ENCODE measurements around the gene TLE2. TPM values are rescaled to one million over a fixed set of nuclear protein-coding genes. Genes with fewer than 3 reads are reported as not detected.
A peak's percentile ranks its signal among the peaks of the same experiment; 100 is the strongest.
"Not testable (repeated sequence)": the region's sequence is repeated elsewhere in the genome, so short reads cannot be mapped to it uniquely, and the experiment has no call there.

TLE2 gene
- total RNA-seq, 4 donors from 2014 or later, result 81.3 to 114 (median 90.3) TPM

- Histone ChIP-seq H3K9me3 (no peaks in the 10 kb centered on the region), H3K4me1 (no peaks in the 10 kb centered on the region), H3K4me3 (replicated peaks in 1 of 3) (no peak overlapping the region), H3K27ac (no peak overlapping the region), H3K36me3 (peaks cover 37 to 48% of the 10 kb centered on the region in 2 donors), H3K27me3 (no peaks in the 10 kb centered on the region)
- 98 to 100% methylated on average over 8 of the region's 8 CpGs for WGBS, 2 donors
- intact Hi-C loops (cut with DNase I), result no loop called here
- no peak for DNase-seq
- TF ChIP-seq CTCF (IDR thresholded peaks at IDR 0.05), result no peak
- TF ChIP-seq POLR2A (IDR thresholded peaks at IDR 0.05), result no peak
Observed at GRCh38 chr19:3014135-3014534, 14.9 kb downstream of the TLE2 start.

DNA sequence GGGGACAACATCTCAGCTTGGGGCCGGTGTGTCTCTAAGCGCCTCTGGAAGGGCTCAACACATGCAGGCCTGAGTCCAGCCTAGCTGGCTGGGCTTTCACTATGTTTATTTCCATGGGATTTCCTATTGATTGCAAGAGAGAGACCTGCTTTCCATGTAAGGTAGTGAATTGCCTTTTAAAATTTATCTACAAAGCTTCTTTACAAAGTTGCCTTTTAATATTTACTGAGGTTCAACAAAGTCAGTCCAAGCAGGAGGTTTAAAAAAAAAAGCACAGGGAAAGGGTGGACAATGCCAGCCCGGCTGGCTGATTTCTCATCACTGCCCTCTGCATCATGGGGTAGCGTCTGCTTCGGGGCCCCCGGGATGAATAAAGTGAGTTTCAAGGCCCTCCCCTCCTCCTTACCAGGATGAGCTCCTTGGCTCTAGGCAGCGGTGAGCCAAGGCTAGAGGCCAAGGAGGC lies 15.8 kb downstream of the TLE2 start:
- Histone ChIP-seq H3K36me3 (peaks cover 41 to 48% of the 10 kb centered on the region in 2 donors), H3K4me1 (peaks cover 0 to 4% of the 10 kb centered on the region in 2 donors), H3K9me3 (no peaks in the 10 kb centered on the region), H3K27me3 (no peaks in the 10 kb centered on the region), H3K27ac (no peak overlapping the region), H3K4me3 (replicated peaks in 1 of 3) (no peak overlapping the region)
- no peak for DNase-seq
- TF ChIP-seq CTCF (IDR thresholded peaks at IDR 0.05) (no peak), POLR2A (IDR thresholded peaks at IDR 0.05) (no peak)
- 91% methylated on average over 7 of the region's 7 CpGs for WGBS, 2 donors
- intact Hi-C loops (cut with DNase I), result no loop called here

GRCh38 chr19:3012621-3013262 lies 16.3 kb downstream of the TLE2 start:
- intact Hi-C loops (cut with DNase I), result no loop called here
- WGBS, 2 donors, result 79 to 81% methylated on average over 15 to 16 of the region's 16 CpGs
- no peaks in the 10 kb centered on the region for H3K27me3 ChIP-seq
- H3K9me3 ChIP-seq, result no peaks in the 10 kb centered on the region
- H3K4me3 ChIP-seq (replicated peaks in 1 of 3), result no peak overlapping the region
- DNase-seq, result no peak
- H3K4me1 ChIP-seq, result peaks cover 0 to 7% of the 10 kb centered on the region in 2 donors
- TF ChIP-seq POLR2A (IDR thresholded peaks at IDR 0.05), result no peak
- H3K27ac ChIP-seq, result no peak overlapping the region
- H3K36me3 ChIP-seq, result peaks cover 42 to 50% of the 10 kb centered on the region in 2 donors

DNA sequence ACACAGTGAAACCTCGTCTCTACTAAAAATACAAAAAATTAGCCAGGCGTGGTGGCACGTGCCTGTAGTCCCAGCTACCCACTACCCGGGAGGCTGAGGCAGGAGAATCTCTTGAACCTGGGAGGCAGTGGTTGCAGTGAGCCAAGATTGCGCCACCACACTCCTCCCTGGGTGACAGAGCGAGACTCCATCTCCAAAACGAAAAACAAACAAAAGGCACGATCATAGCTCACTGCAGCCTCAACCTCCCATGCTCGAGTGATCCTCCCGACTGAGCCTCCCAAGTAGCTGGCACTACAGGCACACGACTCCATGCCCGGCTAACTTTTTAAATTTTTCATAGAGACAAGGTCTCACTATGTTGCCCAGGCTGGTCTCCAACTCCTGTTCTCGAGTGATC lies 17.0 kb downstream of the TLE2 start:
- H3K27ac ChIP-seq; intact Hi-C loops (cut with DNase I); H3K4me3 ChIP-seq (replicated peaks in 1 of 3); H3K27me3 ChIP-seq; H3K4me1 ChIP-seq; DNase-seq; H3K9me3 ChIP-seq: not testable (repeated sequence)
- WGBS, 2 donors, result 85 to 87% methylated on average over 13 of the region's 13 CpGs
- H3K36me3 ChIP-seq, result peaks cover 49 to 57% of the 10 kb centered on the region in 2 donors

DNA sequence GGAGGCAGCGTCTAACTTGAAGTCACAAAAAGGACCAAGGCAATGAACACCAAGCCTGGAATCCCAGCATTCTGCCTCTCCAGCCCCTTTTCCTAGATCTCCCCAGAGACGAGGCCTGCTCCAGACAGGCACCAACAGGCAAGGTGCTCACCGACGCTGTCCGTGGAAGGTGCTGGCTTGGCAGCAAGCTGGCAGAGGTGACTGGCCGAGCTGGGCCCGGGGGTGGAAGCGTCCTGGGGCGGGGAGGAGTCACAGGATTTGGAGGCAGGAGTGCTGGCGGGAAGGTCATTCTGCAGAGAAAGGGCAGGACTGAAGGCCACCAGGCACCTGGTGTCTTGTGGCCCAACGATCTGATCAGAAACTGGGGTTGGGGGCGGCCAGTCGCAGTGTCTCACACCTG lies 18.2 kb downstream of the TLE2 start:
- 88 to 94% methylated on average over 6 to 13 of the region's 13 CpGs for WGBS, 2 donors
- no peak overlapping the region for H3K4me3 ChIP-seq (replicated peaks in 1 of 3)
- no peaks in the 10 kb centered on the region for H3K27me3 ChIP-seq
- peaks cover 0 to 7% of the 10 kb centered on the region in 2 donors for H3K4me1 ChIP-seq
- no peak for DNase-seq
- peaks cover 50 to 57% of the 10 kb centered on the region in 2 donors for H3K36me3 ChIP-seq
- intact Hi-C loops (cut with DNase I), result no loop called here
- no peak overlapping the region for H3K27ac ChIP-seq
- TF ChIP-seq CTCF (IDR thresholded peaks at IDR 0.05) (no peak), POLR2A (IDR thresholded peaks at IDR 0.05) (no peak)
- no peaks in the 10 kb centered on the region for H3K9me3 ChIP-seq

DNA sequence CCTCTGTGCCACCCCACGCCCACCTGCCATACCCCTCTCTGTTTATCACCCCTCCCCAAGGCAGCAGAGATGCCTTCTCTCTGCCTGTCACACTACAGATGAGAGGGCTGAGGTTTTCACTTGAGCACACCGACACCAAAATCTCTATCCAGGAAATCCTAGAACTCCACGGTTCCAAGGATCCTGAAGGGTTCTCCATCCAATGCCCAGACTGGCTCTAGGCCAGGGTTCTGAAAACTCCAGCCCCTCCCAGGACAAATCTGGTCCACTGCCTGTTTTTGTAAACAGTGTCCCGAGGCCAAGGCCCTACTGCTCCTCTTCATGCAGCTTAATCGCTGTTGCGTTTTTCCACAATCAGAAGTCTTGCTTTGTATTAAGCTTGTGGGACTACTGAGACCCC lies 20.1 kb downstream of the TLE2 start:
- Histone ChIP-seq H3K4me3 (replicated peaks in 1 of 3) (no peak overlapping the region), H3K4me1 (peaks cover 0 to 7% of the 10 kb centered on the region in 2 donors), H3K27me3 (no peaks in the 10 kb centered on the region), H3K27ac (no peak overlapping the region), H3K36me3 (peaks cover 49 to 51% of the 10 kb centered on the region in 2 donors), H3K9me3 (no peaks in the 10 kb centered on the region)
- peak; percentile 56 to 77 for DNase-seq
- TF ChIP-seq POLR2A (IDR thresholded peaks at IDR 0.05) (no peak), CTCF (IDR thresholded peaks at IDR 0.05) (no peak)
- 43 to 62% methylated on average over 6 of the region's 6 CpGs for WGBS, 2 donors
- intact Hi-C loops (cut with DNase I), result no loop called here

Data from thyroid gland (tissue), 4 donors.